Activated CD8-positive, alpha-beta memory T cell treated with anti-CD3 and anti-CD28 coated beads for 24 hours (primary cell): ENCODE measurements around the gene MAPK7.

ENCODE experiments used
- DNase-seq: peaks from one replicate; pipeline ENCODE4 v3.0.0-alpha.2; 2020

MAPK7 gene

GRCh38 chr17:19381741-19382444 is 3.6 kb downstream of the MAPK7 start:
- DNase-seq: no peak

GRCh38 chr17:19382531-19383444 is 4.5 kb downstream of the MAPK7 start:
- DNase-seq: no peak

GRCh38 chr17:19383681-19384470 is 5.6 kb downstream of the MAPK7 start:
- DNase-seq: no peak

GRCh38 chr17:19384723-19385391 is 6.6 kb downstream of the MAPK7 start:
- no peak for DNase-seq

- DNase-seq: no peak
Measured at GRCh38 chr17:19385521-19385983, 7.3 kb downstream of the MAPK7 start.

DNA sequence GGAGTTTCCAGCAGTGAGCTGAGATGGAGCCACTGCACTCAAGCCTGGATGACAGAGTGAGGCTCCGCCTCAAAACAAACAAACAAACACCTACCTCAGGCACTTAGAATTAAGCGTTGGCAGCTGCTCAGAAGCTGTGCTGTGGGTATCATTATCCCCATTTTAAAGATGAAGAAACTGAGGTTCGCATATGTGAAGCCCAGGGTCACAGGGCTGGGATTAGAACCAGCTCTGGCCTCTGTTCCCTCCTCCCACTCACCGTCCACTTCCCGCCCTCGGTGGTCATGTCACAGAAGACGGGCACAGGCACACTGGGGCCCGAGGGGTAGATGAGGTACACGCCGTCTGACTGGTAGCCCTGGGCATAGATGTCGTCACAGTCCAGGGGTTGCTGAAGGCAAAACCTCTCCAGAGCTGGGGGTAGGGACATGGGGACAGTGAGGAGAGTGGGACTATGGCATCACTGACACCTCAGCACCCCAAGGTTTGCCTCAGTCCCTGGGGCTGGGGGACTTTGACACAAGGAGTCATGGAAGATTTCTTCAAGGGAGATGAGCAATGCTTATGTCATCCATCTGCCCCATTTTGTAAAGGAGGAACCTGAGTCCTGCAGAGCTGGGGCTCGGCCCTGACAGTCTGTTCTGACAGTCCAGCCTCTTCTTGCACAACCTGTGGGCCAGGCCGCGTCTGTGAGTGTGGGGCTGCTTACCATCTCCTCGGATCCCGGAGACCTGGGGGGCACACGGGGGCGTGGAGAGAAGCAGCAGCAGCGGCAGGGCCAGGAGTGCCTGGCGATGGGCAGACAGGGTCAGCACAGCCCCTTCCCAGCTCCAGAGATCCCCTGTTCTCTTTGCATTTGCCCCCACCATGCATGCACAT is 8.0 kb downstream of the MAPK7 start:
- no peak for DNase-seq

- DNase-seq: no peak
Measured at GRCh38 chr17:19386974-19387920, 8.9 kb downstream of the MAPK7 start, which contains the start of gene MFAP4. TSS of gene MFAP4 (minus strand) at chr17:19387190. CDS start at chr17:19387155, 35 bp downstream.

GRCh38 chr17:19387921-19388521 is 9.7 kb downstream of the MAPK7 start:
- DNase-seq: no peak

GRCh38 chr17:19388791-19389785 is 10.8 kb downstream of the MAPK7 start:
- DNase-seq: no peak

DNA sequence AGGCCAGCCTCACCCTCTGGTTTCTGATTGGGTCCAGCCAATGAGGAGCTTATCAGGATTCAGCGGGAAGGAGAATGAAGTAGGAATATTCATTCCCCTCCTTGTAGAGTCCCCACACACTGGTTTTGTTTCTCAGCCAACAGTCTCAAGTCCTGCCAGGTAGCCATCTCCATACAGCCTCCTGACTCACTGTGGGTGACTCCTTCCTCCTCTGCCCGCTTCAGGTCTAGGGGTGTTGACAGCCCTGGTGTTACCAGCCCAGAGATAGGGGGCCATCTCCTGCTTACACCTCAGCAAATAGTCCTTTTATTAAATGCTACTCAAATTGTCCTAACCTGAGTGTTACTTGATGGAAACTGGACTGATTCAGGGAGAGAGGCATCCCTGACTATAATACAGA is 12.7 kb downstream of the MAPK7 start:
- no peak for DNase-seq

GRCh38 chr17:19391432-19391831 is 13.1 kb downstream of the MAPK7 start:
- no peak for DNase-seq

DNA sequence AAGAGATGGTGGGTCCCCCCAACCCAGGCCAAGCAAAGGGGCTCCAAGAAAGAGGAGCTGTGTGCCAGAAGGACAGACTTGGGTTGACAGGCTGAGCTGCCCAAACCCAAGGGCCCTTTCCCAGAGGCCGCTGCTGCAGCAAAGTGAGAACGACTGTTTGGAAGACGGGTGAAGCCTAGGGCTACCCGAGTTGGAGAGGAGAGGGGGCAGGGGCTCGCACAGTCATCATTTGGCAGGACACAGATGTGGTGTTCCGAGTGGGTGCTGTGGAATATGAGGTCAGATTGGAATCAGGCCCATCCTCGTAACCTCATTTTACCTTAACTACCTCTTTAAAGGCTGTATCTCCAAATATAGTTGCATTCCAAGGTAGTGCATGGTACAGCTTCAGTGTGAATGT is 14.0 kb downstream of the MAPK7 start:
- DNase-seq: no peak

- no peak for DNase-seq
Measured at GRCh38 chr17:19397556-19398041, 19.3 kb downstream of the MAPK7 start.

DNA sequence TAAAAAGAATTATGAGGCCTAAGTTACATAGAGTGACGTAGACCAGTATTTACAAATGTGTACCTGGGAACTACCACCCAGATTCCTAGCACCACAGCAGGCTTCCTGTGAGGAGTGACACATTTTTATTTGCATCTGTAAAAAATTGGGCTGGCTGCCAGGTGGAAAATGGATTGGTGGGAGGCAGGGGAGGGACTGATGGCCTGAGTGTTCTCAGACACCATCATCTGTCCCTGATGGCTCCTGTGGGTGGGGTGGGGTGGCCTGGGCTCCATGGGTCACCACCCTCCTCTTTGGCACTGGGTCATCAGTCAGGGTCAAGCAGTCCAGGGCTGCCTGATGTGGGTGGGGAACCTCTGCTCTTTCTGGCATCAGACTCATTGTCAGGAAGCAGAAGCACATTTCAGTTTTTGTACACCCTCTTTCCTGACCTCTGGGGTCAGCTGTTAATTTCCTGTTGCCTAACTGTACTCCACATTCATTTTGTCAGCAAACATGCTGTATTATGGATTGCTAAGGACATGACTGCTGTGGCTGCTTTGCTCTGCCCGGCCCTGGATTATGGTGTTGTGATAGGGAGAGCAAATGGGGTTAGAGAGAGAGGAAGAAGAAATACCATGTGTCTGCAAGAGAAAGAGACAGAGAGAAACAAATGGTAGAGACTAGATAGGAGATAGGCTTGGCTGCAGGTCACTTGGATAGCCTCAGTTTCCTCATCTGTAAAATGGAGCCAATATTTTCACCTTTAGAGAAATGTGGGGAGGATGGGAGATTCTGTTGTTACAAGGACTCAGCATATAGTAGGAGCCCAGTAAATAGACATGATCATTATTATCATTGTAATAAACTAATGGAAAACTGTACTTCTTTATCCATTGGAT is 20.2 kb downstream of the MAPK7 start:
- no peak for DNase-seq

DNA sequence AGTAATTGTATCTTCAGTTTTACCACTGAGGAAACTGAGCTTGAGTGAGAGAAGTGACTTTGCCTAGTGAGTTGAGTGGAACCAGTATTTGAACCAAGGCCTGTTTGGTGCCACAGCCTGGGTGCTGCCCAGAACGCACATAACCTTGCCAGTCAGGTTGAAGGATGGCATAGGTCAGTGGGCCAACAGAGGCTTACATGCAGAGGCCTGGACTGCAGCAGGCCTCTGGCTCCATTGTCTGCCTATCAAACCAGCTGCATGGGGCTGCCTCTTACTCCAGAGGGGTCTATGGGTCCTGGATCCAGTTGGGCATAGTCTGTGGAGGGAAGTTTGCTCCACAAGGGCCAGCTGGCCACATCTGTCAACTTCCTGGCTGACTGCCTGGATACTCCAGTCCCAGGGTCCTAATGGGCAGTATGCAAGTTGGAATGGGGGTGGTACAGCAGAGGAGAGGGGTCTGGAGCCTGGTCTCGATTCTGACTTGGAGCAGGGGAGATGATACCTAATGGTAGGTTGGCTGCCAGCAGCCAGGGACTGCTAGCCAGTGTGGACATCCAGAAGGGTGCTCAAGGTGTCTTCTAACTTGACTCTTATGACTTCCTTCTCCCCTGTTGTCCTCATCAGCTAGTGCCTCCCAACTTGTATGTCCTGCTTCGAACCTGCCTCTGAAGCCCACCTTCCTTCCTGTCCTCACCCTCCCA is 21.6 kb downstream of the MAPK7 start:
- no peak for DNase-seq

DNA sequence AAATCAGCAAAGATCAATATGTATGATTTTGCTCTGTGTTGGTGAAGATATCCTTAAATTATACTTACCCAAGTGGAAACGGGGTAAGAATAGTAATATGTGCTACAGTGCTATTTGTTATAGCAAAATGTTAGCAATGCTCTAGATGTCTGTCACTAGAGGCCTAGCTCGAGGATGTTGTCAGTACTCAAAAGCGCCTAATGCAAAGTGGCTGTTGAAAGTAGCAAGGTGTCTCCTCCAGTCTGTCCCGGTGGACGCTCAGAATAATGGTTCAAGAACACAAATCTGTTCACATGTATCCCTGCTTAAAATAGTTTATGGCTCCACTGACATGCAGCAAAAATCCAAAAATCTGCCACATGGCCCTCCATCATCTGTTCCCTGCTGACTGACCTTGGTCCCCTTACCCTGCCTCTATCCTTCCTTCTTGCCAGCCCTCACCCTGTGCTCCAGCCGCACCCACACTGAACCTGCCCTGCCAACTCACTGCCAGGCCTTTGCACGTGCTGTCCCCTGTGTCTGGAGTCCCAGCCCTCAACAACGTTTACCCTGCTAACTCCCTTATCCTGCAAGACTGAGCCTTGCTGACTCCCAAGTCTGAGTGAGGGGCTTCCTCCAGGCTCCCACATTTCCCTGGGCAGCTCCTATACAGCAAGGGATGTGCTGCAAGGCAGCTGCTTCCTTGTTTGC is 23.2 kb downstream of the MAPK7 start:
- no peak for DNase-seq
